LNCAP (cell line): Measurements from ENCODE around the gene RPLP1.

ENCODE experiments used
- TF ChIP-seq, protein P1 (sequence below): fragments of 450-650 bp; IDR thresholded peaks from 2 replicates; pipeline ENCODE4 v1.5.1; 2017; ENCODE audit warnings: mild to moderate bottlenecking

The RPLP1 gene

DNA sequence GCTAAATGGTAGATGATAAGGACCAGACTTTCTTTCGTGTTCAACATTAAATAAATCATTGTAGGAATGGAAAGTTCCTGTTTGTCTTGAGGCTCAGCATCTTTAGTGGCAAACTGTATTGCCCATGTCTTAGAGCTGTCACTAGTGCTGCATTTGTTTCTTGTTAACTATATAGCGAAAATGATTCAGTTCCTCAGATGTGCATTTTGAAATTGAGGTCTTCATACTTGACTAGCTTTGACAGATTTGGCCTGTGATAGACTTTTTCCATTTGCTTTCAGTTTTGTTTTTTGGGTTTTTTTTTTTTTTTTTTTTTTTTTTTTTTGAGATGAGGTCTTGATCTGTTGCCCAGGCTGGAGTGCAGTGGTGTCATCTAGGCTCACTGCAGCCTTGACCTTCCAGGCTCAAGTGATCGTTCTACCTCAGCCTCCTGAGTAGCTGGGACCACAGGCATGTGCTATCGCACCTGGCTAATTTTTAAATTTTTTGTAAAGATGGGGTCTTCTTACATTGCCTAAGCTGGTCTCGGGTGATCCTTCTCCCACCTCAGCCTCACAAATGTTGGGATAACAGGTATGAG lies 9.5 kb upstream of the RPLP1 start:
- TF ChIP-seq, protein P1, sequence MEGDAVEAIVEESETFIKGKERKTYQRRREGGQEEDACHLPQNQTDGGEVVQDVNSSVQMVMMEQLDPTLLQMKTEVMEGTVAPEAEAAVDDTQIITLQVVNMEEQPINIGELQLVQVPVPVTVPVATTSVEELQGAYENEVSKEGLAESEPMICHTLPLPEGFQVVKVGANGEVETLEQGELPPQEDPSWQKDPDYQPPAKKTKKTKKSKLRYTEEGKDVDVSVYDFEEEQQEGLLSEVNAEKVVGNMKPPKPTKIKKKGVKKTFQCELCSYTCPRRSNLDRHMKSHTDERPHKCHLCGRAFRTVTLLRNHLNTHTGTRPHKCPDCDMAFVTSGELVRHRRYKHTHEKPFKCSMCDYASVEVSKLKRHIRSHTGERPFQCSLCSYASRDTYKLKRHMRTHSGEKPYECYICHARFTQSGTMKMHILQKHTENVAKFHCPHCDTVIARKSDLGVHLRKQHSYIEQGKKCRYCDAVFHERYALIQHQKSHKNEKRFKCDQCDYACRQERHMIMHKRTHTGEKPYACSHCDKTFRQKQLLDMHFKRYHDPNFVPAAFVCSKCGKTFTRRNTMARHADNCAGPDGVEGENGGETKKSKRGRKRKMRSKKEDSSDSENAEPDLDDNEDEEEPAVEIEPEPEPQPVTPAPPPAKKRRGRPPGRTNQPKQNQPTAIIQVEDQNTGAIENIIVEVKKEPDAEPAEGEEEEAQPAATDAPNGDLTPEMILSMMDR, result no peak

DNA sequence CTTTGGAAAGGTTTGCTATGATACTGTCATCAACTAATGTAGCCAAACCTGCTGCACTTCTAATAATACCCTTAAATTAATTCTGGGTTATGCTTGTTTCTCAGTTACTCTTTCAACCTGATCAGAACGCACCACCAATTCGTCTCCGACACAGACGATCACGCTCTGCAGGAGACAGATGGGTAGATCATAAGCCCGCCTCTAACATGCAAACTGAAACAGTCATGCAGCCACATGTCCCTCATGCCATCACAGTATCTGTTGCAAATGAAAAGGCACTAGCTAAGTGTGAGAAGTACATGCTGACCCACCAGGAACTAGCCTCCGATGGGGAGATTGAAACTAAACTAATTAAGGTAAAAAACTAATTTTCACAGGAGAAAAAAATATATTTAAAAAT lies 7.9 kb upstream of the RPLP1 start:
- TF ChIP-seq, protein P1, result no peak

DNA sequence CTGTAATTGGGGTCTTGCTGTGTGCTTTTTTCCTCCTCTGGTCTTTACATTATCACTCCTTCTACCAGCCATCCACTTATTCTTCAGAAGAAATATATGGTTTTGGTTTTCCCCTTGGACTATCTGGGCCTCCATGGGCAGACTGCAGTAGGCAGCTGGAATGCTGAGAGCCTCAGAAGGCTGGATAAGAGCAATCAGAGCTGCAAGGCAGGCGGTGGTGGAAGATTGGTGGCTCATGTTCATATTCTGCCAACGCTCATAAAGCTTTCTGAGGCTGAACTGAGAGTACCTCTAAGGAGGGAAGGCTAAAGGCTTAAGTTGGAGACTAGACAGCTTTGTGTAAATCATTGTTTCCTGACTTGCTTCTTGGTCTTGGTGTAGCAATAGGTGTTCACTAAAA lies 5.7 kb upstream of the RPLP1 start:
- TF ChIP-seq, protein P1, result no peak

DNA sequence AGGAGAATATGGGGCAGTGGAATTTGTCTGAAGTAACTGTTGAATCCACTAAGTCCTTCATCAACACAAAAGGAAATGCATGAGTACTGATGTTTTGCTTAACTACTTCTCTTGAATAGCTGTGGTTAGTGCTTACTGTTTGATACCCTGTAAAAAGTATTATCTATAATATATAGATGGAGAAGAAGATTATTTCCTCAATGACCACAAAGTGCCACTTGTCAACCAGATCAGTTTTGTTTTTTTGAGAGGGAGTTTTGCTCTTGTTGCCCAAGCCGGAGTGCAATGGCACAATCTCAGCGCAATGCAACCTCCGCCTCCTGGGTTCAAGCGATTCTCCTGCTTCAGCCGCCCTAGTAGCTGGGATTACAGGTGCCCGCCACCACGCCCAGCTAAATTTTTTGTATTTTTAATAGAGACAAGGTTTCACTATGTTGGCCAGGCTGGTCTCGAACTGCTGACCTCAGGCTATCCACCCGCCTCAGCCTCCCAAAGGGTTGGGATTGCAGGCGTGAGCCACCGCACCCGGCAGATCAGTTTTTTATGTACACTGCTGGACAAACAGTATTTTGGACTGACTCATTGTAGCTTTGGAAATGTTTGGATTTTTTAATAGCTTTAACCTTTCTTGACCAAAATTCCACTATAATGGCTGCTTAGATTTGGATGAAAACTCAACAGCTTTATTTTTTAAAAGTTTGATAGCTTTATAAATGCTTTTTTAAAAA lies 1.5 kb upstream of the RPLP1 start:
- TF ChIP-seq, protein P1, result no peak

DNA sequence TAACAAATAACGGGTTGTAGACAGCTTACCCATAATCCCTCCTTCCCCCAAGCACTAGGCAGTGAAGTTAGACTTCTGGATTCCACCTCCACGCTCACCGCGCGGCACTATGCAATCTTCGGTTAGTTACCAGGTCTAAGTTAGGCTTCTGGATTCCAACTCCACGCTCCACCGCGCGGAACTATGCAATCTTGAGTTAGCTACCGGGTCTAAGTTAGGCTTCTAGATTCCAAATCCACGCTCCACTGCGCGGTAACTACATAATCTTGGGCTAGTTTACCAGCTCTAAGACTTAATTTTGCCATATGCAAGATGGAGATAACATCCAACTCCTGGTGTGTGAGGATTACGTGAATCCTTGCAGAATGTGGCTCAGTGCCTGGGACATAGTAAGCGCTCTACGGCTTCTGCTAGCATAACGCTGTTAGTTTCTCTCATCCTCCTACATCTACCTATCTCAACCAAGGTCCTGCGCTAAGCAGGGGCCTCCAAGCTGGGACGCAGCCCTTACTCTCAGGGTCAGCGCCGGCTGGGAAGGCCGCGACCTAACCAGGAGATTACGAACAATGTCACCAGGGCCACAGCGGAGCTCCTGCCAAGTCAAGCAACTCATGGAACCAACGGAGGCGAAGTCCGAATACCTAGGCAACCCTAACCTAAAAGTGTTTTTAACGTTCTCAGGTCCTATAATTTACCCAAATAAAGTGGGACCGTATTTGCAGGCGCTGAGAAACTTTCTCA lies 497 bp upstream of the RPLP1 start:
- TF ChIP-seq, protein P1, result no peak

DNA sequence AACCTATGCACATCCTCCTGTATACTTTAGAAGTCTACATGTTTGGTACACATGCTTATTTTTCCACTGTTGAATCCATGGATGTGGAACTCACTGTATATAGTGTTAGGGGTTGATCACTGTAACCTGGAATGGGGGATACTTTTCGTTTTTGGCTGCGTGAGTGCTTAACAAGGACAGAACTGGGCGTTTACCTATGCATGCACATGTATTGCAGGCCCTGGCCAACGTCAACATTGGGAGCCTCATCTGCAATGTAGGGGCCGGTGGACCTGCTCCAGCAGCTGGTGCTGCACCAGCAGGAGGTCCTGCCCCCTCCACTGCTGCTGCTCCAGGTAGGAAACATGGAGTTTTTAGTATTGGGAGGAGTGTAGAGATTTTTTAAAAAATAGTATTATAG lies 2.3 kb downstream of the RPLP1 start:
- TF ChIP-seq, protein P1, result no peak

DNA sequence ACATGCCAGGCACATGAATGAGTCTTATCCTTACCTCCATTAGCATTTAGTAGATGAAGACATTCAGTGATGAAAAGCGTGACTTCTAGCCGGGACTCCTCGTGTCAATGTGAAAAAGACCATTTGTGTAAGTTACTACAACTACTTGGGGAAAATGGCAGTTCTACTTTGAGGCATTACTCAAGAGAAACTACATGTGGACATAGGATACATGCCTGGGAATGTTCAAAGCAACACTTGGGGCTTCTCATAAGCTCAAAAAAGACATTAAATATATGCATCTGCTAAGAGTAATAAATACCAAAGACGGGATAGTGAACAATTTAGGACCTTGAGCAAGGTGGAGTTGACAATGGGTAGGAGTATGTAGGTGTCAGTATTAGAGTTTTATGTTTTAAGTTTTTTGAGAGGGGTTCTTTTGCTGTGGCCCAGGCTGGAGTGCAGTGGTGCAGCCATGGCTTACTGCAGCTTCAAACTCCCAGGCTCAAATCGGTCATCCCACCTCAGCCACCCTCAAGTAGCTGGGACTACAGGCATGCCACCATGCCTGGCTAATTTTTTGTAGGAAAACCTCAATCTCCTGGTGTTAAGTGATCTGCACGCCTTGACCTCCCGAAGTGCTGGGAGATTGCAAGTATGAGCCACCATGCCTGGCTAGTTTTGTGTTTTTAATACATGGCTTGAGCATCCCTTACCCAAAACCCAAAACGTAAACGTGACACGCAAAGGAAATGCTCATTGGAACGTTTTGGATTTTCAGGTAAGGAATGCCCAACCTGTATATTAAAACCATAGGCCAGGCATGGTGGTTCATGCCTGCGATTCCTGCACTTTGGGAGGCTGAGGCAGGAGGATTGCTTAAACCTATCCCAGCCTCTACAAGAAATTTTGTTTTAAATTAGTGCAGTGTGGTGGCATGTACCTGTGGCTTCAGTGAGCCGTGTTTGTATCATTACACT lies 3.9 kb downstream of the RPLP1 start:
- TF ChIP-seq, protein P1, result no peak
